Forelimb muscle (tissue), 1 donor: Measurements from ENCODE around the gene TXNDC16. TPM values are rescaled to one million over a fixed set of nuclear protein-coding genes. Genes with fewer than 3 reads are reported as not detected.
"Not testable (repeated sequence)": the region's sequence is repeated elsewhere in the genome, so short reads cannot be mapped to it uniquely, and the experiment has no call there.

Source experiments
- DNase-seq: peaks from one replicate; pipeline ENCODE4 v3.0.0-alpha.2; 2013; ENCODE audit warnings: low read depth
- polyA plus RNA-seq: library from polyadenylated mRNA; unstranded; fragments of 120-200 nt; gene quantifications from one replicate; pipeline ENCODE4 v1.2.1, GENCODE V29; 2013; ENCODE audit not compliant: insufficient read length

TXNDC16 gene
- polyA plus RNA-seq, 1 donor = 5.0 TPM

GRCh38 chr14:52538623-52539022 lies 13.7 kb downstream of the TXNDC16 start:
- no peak for DNase-seq

- DNase-seq = no peak
Observed at GRCh38 chr14:52536269-52536668, 16.0 kb downstream of the TXNDC16 start.

- DNase-seq = no peak
Observed at GRCh38 chr14:52531481-52531880, 20.8 kb downstream of the TXNDC16 start.

GRCh38 chr14:52527052-52527451 lies 25.3 kb downstream of the TXNDC16 start:
- DNase-seq = no peak

- no peak for DNase-seq
Observed at GRCh38 chr14:52522581-52523345, 29.5 kb downstream of the TXNDC16 start.

- DNase-seq = no peak
Observed at GRCh38 chr14:52522033-52522432, 30.3 kb downstream of the TXNDC16 start.

- DNase-seq = no peak
Observed at GRCh38 chr14:52514046-52514811, 38.1 kb downstream of the TXNDC16 start.

GRCh38 chr14:52513249-52513648 lies 39.1 kb downstream of the TXNDC16 start:
- no peak for DNase-seq

- no peak for DNase-seq
Observed at GRCh38 chr14:52494444-52494843, 57.9 kb downstream of the TXNDC16 start.

GRCh38 chr14:52485350-52485960 lies 66.8 kb downstream of the TXNDC16 start:
- no peak for DNase-seq

GRCh38 chr14:52481864-52482263 lies 70.4 kb downstream of the TXNDC16 start:
- DNase-seq = no peak

- DNase-seq = peak; percentile 26
Observed at GRCh38 chr14:52473557-52473956, 78.7 kb downstream of the TXNDC16 start.

GRCh38 chr14:52472728-52473127 lies 79.6 kb downstream of the TXNDC16 start:
- DNase-seq = no peak

- DNase-seq = not testable (repeated sequence)
Observed at GRCh38 chr14:52472251-52472650, 80.1 kb downstream of the TXNDC16 start.

- no peak for DNase-seq
Observed at GRCh38 chr14:52467515-52468266, 84.6 kb downstream of the TXNDC16 start.

- DNase-seq = no peak
Observed at GRCh38 chr14:52464175-52464574, 88.1 kb downstream of the TXNDC16 start.

- DNase-seq = no peak
Observed at GRCh38 chr14:52463375-52463774, 88.9 kb downstream of the TXNDC16 start.

GRCh38 chr14:52461721-52462120 lies 90.6 kb downstream of the TXNDC16 start:
- no peak for DNase-seq

GRCh38 chr14:52458721-52459085 lies 93.6 kb downstream of the TXNDC16 start:
- DNase-seq = no peak

GRCh38 chr14:52457411-52457810 lies 94.9 kb downstream of the TXNDC16 start:
- no peak for DNase-seq

GRCh38 chr14:52455291-52456088 lies 96.8 kb downstream of the TXNDC16 start:
- no peak for DNase-seq
